ENCODE results near the gene SLC7A4. TPM values are rescaled to one million over a fixed set of nuclear protein-coding genes. Genes with fewer than 3 reads are reported as not detected.

The SLC7A4 gene
- total and polyA plus RNA-seq, 2 of the 8 experiments (the other 6 are each of a cell fraction or from before 2014, with no cell fraction given) = 0.92 TPM; not detected in 1

DNA sequence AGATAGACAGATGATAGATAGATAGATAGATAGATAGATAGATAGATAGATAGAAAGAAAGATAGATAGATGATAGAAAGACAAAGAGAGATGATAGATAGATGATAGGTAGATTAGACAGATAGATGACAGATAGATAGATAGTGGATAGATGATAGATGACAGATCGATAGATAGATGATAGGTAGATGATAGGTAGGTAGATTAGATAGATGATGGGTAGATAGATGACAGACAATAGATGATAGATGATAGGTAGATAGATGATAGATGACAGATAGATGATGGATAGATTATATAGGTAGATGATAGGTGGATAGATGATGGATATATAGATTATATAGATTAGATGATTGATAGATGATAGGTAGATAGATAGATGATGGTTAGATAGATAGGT is 46.0 kb downstream of the SLC7A4 start:
- Histone ChIP-seq H3K4ac (replicated peaks; ENCODE audit: insufficient read length, low read depth, low read length) (no peak overlapping the region), H3K56ac (replicated peaks; ENCODE audit: insufficient read length, low read depth, low read length) (no peak overlapping the region), H3K79me1 (ENCODE audit: low read depth, low read length) (no peaks in the 10 kb centered on the region), H3K79me2 (ENCODE audit: control insufficient read depth in 1 of 2, insufficient read depth in 2 of 2, low read length in 2 of 2) (no peaks in the 10 kb centered on the region), H2BK15ac (ENCODE audit: low read length) (no peak overlapping the region), H3K27me3 (replicated peaks in 1 of 4; ENCODE audit: control insufficient read depth in 3 of 4, extremely low read depth in 1 of 4, insufficient read depth in 3 of 4, low read length in 3 of 4) (peaks cover 0 to 2% (median 1%) of the 10 kb centered on the region in 4 experiments; a peak in 4 of 7 replicates), H3K23me2 (ENCODE audit: low read depth, low read length) (peaks cover 5% of the 10 kb centered on the region), H3K9me3 (ENCODE audit: insufficient read depth in 2 of 2, low read depth in 1 of 2, low read length in 1 of 2) (no peaks in the 10 kb centered on the region), H3K18ac (ENCODE audit: extremely low read depth, low read length) (no peak overlapping the region), H3K27ac (ENCODE audit: low read depth, low read length) (no peak overlapping the region), H3K23ac (ENCODE audit: insufficient read length) (no peak overlapping the region), H2AK5ac (ENCODE audit: low read depth, low read length) (no peak overlapping the region), H3K4me3 (ENCODE audit: extremely low read depth in 1 of 4, insufficient read depth in 2 of 4, low read depth in 3 of 4, low read length in 4 of 4) (no peak overlapping the region), H4K5ac (ENCODE audit: insufficient read length, low read depth, low read length) (no peak overlapping the region), H4K8ac (ENCODE audit: extremely low read depth, insufficient read depth, low read length) (no peak overlapping the region), H3K4me1 (replicated peaks in 1 of 4; ENCODE audit: control insufficient read depth in 3 of 4, insufficient read depth in 4 of 4, low read length in 3 of 4) (peaks cover 0 to 8% (median 2%) of the 10 kb centered on the region in 4 experiments; a peak in 4 of 7 replicates), H3K9ac (replicated peaks in 1 of 4; ENCODE audit: extremely low read depth in 1 of 4, low read depth in 3 of 4, low read length in 3 of 4) (no peak overlapping the region), H2BK120ac (replicated peaks; ENCODE audit: low read depth, low read length) (no peak overlapping the region), H2BK12ac (ENCODE audit: low read depth, low read length) (no peak overlapping the region), H2BK20ac (ENCODE audit: low read length) (no peak overlapping the region), H2AFZ (ENCODE audit: low read length) (no peak overlapping the region), H3K4me2 (ENCODE audit: insufficient read depth in 1 of 2, low read depth in 2 of 2, low read length in 2 of 2) (no peak overlapping the region), H3K14ac (ENCODE audit: insufficient read length) (no peak overlapping the region), H3K36me3 (ENCODE audit: control insufficient read depth in 2 of 4, insufficient read depth in 4 of 4, low read length in 3 of 4) (no peaks in the 10 kb centered on the region; a peak in 1 of 8 replicates), H4K20me1 (replicated peaks in 1 of 2; ENCODE audit: control insufficient read depth in 1 of 2, insufficient read depth in 2 of 2, low read length in 2 of 2) (peaks cover 0 to 8% of the 10 kb centered on the region in 2 experiments), H2BK5ac (ENCODE audit: low read depth, low read length) (no peak overlapping the region), H4K91ac (replicated peaks; ENCODE audit: insufficient read length, low read length) (no peak overlapping the region)
- FAIRE-seq = no peak
- ChIA-PET CTCF (ENCODE audit: partially characterized antibody) (interaction anchor here (0.7 to 2.0 kb wide), 3 partner anchors 12 to 15 kb away, joined by 3 to 5 read pairs (median 3); no protein-coding TSS in a partner anchor), POLR2A (ENCODE audit: partially characterized antibody) (no interaction called here)
- DNase-seq (ENCODE audit: low read depth in 1 of 2, low spot score in 2 of 2) = no peak
- TF ChIP-seq NANOG (IDR thresholded peaks at IDR 0.05; ENCODE audit: insufficient read depth, low read depth, low read length, poor library complexity, severe bottlenecking) (no peak), CBX5 (IDR thresholded peaks at IDR 0.05; ENCODE audit: low read depth, low read length) (no peak), JUN (IDR thresholded peaks at IDR 0.05; ENCODE audit: low read depth, low read length) (no peak), SIRT6 (IDR thresholded peaks at IDR 0.05; ENCODE audit: low read length) (no peak), SIX5 (IDR thresholded peaks at IDR 0.05; ENCODE audit: low read depth, low read length) (no peak), GABPA (IDR thresholded peaks at IDR 0.05; ENCODE audit: borderline replicate concordance, insufficient read depth, low read length) (no peak), CEBPB (IDR thresholded peaks at IDR 0.05; ENCODE audit: low read depth, low read length) (no peak)
- 95 to 100% methylated on average over 1 of the region's 1 CpG for WGBS, 2 experiments (ENCODE audit: extremely low coverage in 1 of 2, insufficient coverage in 1 of 2, insufficient read length in 1 of 2, insufficient replicate concordance in 2 of 2, low coverage in 1 of 2, low lambda C conversion rate in 2 of 2, missing lambda C conversion rate in 1 of 2)

Data from H1 (cell line).